Stimulated activated CD4-positive, alpha-beta T cell treated with anti-CD3 and anti-CD28 coated beads, Interleukin-15, amount 100 ng/mL, for 48 hours (primary cell): ENCODE results near the gene PPA1.
"Not testable (repeated sequence)": the region's sequence is repeated elsewhere in the genome, so short reads cannot be mapped to it uniquely, and the experiment has no call there.

Source experiments
- DNase-seq, 2 donors: peaks; one replicate each; pipeline ENCODE4 v3.0.0-alpha.2; 2020; ENCODE audit warnings: low read depth in 2 of 2

PPA1 gene

DNA sequence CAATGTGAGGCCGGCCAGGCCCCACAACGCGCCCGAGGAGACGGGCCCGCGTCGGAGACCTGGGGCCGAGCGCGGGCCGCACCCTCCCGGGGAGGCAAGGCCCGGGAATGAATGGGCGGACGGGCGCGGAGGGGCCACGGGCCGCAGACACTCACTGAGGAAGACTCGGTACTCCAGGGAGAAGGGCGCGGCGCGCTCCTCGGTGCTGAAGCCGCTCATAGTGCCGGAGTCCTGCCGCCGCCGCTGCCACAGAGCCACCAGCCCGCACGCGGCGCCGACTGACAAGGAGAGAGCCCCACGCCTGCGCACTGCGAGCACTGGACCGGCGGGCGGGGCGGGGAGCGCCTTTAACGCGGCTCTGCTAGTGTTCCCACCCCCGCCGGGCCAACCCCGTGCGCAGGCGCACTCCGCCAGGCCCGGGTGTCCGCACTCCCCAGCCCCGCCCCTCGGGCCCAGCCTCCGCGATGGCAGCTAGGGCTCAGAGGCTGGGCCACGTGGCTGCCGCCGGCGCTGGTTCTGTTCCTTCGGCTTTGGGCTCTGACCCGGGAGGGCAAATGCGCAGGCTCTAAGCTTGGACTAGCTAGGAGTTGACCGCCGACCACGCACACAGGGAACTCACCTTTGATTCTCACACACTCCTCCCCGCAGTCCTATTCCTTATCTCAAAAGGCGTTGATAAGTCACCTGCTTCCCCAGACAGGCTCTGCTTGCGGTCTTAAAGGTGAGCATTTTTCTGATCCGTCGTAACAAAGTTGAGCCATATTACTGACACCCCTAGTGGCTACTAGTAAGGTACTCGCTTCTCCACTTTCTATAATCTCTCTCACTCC lies at the start of gene PPA1:
Gene PPA1, minus strand, starts transcription at position 321 of the 830 bp plus-strand sequence. Its CDS starts 102 bp downstream, at position 219.
- DNase-seq = peak; percentile 97 to 99

GRCh38 chr10:70281609-70282008 lies 48.4 kb upstream of the PPA1 start:
- no peak for DNase-seq

DNA sequence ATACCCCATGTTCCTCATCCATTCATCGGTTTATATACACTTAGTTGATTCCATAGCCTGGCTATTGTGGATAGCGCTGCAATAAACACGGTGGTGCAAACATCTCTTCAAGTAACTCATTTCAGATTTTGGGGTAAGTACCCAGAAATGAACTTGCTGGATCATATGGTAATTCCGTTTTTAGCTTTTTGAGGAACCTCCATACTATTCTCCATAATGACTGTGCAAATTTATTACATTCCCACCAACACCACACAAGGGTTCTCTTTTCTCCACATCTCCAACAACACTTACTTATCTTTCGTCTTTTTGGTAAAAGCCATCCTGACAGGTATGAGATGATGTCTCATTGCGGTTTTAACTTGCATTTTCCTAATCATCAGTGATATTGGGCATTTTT lies 46.9 kb upstream of the PPA1 start:
- no peak for DNase-seq

DNA sequence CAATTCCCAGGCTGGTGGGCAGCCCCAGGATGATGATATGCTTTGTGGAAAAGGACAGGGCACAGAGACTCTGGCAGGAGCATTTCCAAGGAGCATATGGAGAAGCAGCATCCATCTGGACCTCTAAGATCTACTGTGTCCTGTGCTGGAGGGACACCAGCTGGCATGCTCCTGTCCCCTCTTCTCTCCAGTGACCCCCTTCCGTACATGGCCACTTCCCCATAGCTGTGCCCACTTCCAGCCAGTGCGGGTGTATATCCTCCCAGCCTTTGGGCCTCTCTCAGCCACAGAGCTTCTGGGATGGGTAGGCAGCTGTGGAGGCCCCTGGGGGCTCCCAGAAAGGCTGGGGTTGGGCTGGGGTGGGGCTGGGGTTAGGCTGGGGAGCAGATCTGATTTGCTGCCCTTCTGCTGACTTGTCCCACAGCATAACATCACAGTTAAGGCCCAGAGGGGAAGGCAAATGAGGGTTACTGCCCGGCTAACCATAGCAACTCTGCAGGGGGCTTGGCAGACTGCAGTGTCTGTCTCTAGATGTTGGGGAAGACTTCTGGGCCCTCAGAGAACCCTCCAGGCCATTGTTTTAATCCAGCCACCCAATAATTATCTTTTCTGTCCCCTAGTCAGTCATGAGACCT lies 44.3 kb upstream of the PPA1 start:
- no peak for DNase-seq

DNA sequence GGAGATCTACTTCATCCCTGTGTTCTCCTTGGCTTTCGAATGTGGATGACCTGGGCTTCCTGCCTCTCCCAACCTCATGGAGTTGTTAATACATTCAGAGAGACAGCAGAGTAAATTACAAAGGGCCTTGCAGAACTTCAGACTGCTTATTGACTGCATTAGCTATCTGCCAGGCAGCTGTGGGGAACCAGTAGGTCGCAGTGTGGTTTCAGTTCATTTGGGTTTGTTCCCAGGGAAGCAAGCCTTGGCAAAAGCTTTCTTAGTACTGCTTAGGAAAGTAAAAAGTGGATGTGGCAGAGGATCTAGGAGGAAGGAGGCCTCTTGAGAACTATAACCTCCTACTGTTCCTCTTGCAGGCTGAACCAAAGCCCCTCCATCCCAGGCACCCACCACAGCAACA lies 41.4 kb upstream of the PPA1 start:
- no peak for DNase-seq

- no peak for DNase-seq
Observed at GRCh38 chr10:70272925-70273316, 39.7 kb upstream of the PPA1 start.

- no peak for DNase-seq
Observed at GRCh38 chr10:70271996-70272924, 39.0 kb upstream of the PPA1 start.

DNA sequence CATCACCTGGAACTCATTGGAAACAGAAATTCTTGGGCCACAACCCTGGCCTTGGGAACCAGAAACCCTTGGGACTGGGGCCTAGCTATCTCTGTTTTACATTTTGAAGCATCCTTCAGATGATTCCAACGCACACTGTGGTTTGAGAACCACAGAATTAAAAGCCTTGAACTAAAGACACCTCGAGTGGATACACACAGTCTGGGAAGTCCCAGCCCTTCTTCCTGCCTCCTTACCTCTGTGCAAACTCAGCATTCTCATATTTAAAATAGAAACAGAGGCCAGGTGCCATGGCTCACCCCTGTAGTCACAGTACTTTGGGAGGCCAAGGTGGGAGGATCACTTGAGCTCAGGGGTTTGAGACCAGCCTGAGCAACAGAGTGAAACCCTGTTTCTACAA lies 37.7 kb upstream of the PPA1 start:
- no peak for DNase-seq

DNA sequence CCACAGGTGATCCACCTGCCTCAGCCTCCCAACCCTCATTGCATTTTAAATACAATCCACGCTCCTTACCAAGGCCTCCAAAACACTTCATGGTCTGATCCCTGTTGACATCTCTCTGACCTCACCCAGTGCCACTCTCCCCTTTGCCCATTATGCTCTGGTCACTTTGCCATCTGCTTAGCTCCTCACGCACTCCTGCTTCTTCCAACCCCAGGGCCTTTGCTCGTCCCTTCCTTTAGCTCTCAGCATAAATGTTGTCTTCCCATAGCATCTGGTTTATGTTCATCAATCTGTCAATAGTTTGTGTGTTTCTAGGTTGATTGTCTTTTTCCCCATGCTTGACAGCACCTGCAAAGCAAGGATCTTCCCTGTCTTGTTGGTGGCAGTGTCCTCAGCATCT lies 36.5 kb upstream of the PPA1 start:
- DNase-seq = no peak

DNA sequence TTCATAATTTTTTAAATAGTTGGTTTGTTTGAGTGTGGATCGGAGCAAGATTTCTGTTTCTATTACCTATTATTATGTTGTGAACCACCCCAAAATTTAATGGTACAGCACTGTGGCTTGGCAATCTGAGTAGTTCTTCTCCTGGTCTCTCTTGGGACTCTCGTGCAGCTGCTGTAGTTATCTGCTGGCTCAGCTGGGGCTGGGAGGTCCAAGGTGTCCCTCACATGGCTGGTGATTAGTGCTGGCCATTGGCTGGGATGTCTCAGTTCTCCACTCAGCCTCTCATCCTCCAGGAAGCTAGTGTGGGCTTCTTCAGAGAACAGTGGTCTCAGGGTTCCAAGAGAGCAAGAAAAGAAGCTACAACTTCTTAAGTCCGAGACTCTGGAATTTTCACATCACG lies 35.1 kb upstream of the PPA1 start:
- no peak for DNase-seq

DNA sequence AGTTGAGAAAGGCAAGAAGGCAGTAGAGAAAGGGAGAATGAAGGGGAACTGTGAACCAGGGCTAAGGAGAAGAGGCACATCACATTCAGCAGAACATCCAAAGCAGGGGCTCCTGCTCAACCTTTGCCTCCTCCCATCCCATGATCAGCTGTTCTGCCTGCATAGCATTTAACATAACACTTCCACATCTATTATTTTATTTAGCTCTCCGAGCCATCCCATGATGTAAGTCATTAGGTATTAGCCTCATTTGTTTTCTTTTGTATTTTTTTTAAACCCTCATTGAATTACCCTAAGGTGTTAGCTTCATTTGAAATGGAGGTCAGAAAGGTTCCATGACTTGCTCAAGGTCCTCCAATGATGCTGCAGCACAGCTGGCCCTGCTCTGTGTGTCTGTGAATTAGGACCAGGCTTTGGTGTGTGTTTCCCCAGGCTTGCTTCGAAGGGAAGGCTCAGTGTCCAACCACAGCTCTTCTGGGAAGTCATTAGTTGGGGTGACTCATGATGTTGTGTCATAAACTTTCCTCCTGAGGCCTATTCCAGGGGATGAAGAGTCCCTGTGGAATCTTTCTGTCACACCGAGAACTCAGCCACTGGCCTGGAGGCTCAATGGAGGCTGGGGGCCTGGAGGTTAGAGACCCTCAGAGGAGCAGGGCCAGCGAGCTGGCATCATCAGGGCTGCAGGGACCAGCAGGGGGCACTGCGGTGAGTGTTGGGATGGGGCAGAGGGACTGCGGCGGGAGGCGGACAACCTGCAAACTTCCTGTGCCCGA lies 34.1 kb upstream of the PPA1 start:
- DNase-seq = no peak

DNA sequence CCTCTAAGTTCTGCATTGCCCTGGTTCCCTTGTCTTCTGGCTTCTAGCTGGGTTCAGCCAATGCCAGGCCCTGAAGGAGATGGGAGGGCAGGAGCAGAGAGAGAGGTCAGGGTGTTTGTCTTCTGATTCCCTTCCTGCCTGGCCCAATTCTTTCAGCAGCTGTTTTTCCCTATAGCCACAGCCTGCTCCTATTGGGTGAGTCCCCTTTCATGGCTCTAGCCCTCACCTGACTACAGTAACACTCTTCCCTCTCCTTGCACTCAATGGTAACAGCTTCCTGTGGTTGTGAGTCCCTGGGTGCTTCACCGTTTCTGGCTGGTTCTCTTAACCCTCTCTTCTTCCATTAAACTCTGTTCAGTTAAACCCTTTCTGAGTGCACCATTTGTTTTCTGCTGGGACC lies 33.5 kb upstream of the PPA1 start:
- no peak for DNase-seq

DNA sequence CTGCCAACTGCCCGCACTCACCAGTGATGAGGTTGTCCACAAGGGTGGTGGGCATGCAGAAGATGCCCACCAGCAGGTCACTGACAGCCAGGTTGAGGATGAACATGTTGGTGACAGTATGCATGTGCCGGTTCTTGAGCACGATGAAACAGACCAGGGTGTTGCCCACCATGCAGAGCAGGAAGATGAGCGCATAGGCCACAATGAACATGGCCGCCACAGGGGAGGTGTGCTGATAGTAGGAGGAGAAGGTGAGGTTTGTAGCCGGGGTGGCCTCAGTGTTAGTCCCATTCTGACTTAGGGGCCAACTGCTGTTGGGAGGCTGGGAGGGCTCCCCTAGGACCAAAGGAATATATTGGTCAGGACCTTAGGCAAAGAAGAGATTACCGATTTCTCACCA lies 32.8 kb upstream of the PPA1 start:
- no peak for DNase-seq

GRCh38 chr10:70265032-70265689 lies 31.9 kb upstream of the PPA1 start:
- DNase-seq = no peak

- no peak for DNase-seq
Observed at GRCh38 chr10:70260734-70261133, 27.5 kb upstream of the PPA1 start.

- no peak for DNase-seq
Observed at GRCh38 chr10:70260259-70260658, 27.0 kb upstream of the PPA1 start.

- no peak for DNase-seq
Observed at GRCh38 chr10:70258216-70258615, 25.0 kb upstream of the PPA1 start.

- DNase-seq = not testable (repeated sequence)
Observed at GRCh38 chr10:70257816-70258215, 24.6 kb upstream of the PPA1 start.

GRCh38 chr10:70256463-70256862 lies 23.2 kb upstream of the PPA1 start:
- no peak for DNase-seq

DNA sequence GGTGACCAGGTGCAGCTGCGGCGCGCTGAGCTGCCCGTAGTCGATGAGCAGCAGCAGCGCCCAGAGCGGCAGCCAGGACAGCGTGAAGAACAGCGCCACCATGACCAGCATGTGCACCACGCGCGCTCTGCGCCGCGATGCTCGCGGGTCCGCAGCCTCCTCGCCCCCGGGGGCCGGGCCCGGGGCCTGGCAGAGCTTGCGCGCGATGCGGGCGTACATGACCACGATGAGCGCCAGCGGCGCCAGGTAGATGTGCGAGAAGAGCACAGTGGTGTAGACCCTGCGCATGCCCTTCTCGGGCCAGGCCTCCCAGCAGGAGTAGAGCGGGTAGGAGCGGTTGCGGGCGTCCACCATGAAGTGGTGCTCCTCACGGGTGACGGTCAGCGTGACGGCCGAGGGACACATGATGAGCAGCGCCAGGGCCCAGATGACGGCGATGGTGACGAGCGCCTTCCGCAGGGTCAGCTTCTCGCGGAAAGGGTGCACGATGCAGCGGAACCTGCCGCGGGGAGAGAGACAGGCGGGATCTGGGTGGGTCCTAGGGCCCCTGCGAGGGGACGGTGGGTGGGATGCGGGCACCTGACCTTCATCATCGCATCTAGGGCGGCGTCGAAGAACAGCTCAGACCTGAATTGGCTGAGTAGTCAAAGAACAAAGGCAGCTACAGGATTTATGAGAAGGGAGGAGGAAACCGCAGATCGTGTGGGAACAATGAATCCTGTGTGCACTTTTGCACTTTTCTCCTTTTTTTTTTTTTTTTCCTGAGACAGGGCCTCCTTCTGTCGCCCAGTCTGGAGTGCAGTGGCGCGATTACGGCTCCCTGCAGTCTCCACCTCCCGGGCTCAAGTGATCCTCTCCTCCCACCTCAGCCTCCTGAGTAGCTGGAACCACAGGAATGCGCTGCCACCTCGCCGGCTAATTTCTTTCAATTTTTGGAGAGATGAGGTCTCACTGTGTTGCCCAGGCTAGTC lies 22.4 kb upstream of the PPA1 start:
- no peak for DNase-seq
